Endothelial cell of umbilical vein (primary cell): ENCODE results near the gene DPYD. TPM values are rescaled to one million over a fixed set of nuclear protein-coding genes. Genes with fewer than 3 reads are reported as not detected.

Source experiments
- BruUV-seq: library from RNA; stranded (reverse); fragments of 400-500 nt; replicated peaks from 2 replicates; lab custom pipeline; 2021; lab: Mats Ljungman, UMichigan
- CTCF ChIA-PET: fragments of 300-600, 350-600 bp; sonication (Branson Sonifier 250); formaldehyde crosslinking; loops from one replicate; lab custom pipeline; 2021; ENCODE audit warnings: antibody characterized with exemption, inconsistent platforms; lab: Charles Lee
- POLR2A ChIA-PET: fragments of 300-600, 350-600 bp; sonication (Branson Sonifier 250); formaldehyde crosslinking; loops from one replicate; lab custom pipeline; 2021; ENCODE audit warnings: antibody characterized with exemption, inconsistent platforms; lab: Charles Lee
- DNase-seq: peaks from one replicate; pipeline ENCODE4 v3.0.0-alpha.2; 2011; ENCODE audit warnings: low read depth, low spot score
- FAIRE-seq: peaks from 2 replicates; lab custom pipeline; 2011; peaks lifted over from hg19 to GRCh38; lab: Jason Lieb, UNC
- H2AFZ ChIP-seq: 2 replicates; pipeline ENCODE4 v1.6.0; 2012; ENCODE audit warnings: low read depth, low read length, control low read depth, inconsistent platforms
- H3K27ac ChIP-seq: 2 replicates; pipeline ENCODE4 v1.5.1; 2011; ENCODE audit warnings: low read depth, mild to moderate bottlenecking, control low read depth, low read length, moderate library complexity; ENCODE audit not compliant: insufficient read depth
- H3K27me3 ChIP-seq, 2 experiments: 2 replicates each; pipeline versions ENCODE4 v1.6.0 to v1.6.1; 2011; ENCODE audit warnings: low read length in 2 of 2, mixed read lengths in 1 of 2; ENCODE audit not compliant: control insufficient read depth in 2 of 2, insufficient read depth in 2 of 2
- H3K36me3 ChIP-seq, 2 experiments: 2 replicates in 1 of 2; 3 replicates in 1 of 2; pipeline ENCODE4 v1.5.1; 2011; ENCODE audit warnings: low read length in 2 of 2, mild to moderate bottlenecking in 1 of 2, moderate library complexity in 1 of 2; ENCODE audit not compliant: control insufficient read depth in 2 of 2, insufficient read depth in 2 of 2; ENCODE audit errors: extremely low read depth in 1 of 2
- H3K4me1 ChIP-seq: 3 replicates; pipeline ENCODE4 v1.5.1; 2011; ENCODE audit warnings: mild to moderate bottlenecking, low read length; ENCODE audit not compliant: control insufficient read depth, insufficient read depth; ENCODE audit errors: extremely low read depth
- H3K4me2 ChIP-seq: 2 replicates; pipeline ENCODE4 v1.6.1; 2011; ENCODE audit warnings: low read length, control low read depth, mixed read lengths; ENCODE audit not compliant: insufficient read depth
- H3K4me3 ChIP-seq, 3 experiments: fragments of 200-600 bp in 1 of 3; sonication (generic), shearing (Covaris generic) in 1 of 3; replicated peaks in 1 of 3; 2 replicates each; pipeline ENCODE4 v1.5.1; 2011 to 2016; ENCODE audit warnings: control low read depth in 3 of 3, low read length in 3 of 3, mild to moderate bottlenecking in 2 of 3, inconsistent platforms in 1 of 3, low read depth in 1 of 3, moderate library complexity in 1 of 3; ENCODE audit not compliant: insufficient read depth in 1 of 3
- H3K79me2 ChIP-seq: 2 replicates; pipeline ENCODE4 v1.6.0; 2012; ENCODE audit warnings: low read length, inconsistent platforms; ENCODE audit not compliant: control insufficient read depth, insufficient read depth
- H3K9ac ChIP-seq: replicated peaks from 2 replicates; pipeline ENCODE3; 2011; ENCODE audit warnings: low read length, control low read depth; ENCODE audit not compliant: insufficient read depth; ENCODE audit errors: extremely low read depth
- H3K9me1 ChIP-seq: replicated peaks from 3 replicates; pipeline ENCODE4 v1.6.0; 2011; ENCODE audit warnings: mild to moderate bottlenecking, low read length; ENCODE audit not compliant: control insufficient read depth, insufficient read depth; ENCODE audit errors: extremely low read depth
- H3K9me3 ChIP-seq: replicated peaks from 2 replicates; pipeline ENCODE4 v1.5.1; 2012; ENCODE audit warnings: low read length, inconsistent platforms; ENCODE audit not compliant: control insufficient read depth, insufficient read depth
- H4K20me1 ChIP-seq: replicated peaks from 2 replicates; pipeline ENCODE3; 2011; ENCODE audit warnings: mild to moderate bottlenecking, low read length; ENCODE audit not compliant: control insufficient read depth, insufficient read depth; ENCODE audit errors: extremely low read depth
- CTCF ChIP-seq, 2 donors: IDR thresholded peaks; 1 replicate in 1 of 2; 2 replicates in 1 of 2; pipeline ENCODE4 v1.5.1; 2011; ENCODE audit warnings: low read length in 2 of 2, mild to moderate bottlenecking in 2 of 2, moderate library complexity in 2 of 2, control low read depth in 1 of 2, inconsistent platforms in 1 of 2, low read depth in 1 of 2; ENCODE audit not compliant: insufficient read depth in 1 of 2; ENCODE audit errors: extremely low read depth in 1 of 2
- EZH2 ChIP-seq: IDR thresholded peaks from 2 replicates; pipeline ENCODE4 v1.6.1; 2012; ENCODE audit warnings: borderline replicate concordance, low read depth, mild to moderate bottlenecking, moderate library complexity, low read length, inconsistent platforms; ENCODE audit not compliant: severe bottlenecking
- FOS ChIP-seq: IDR thresholded peaks from 2 replicates; pipeline ENCODE4 v1.6.1; 2011; ENCODE audit warnings: mild to moderate bottlenecking, low read length, moderate library complexity, borderline replicate concordance; ENCODE audit not compliant: insufficient read depth
- GATA2 ChIP-seq: IDR thresholded peaks from 2 replicates; pipeline ENCODE4 v1.7.0; 2011; ENCODE audit warnings: low read depth, mild to moderate bottlenecking, moderate library complexity, mixed read lengths, low read length; ENCODE audit not compliant: insufficient read length, insufficient read depth
- JUN ChIP-seq: IDR thresholded peaks from 2 replicates; pipeline ENCODE4 v1.6.1; 2011; ENCODE audit warnings: borderline replicate concordance, low read depth; ENCODE audit not compliant: insufficient read length, insufficient read depth
- MYC ChIP-seq: IDR thresholded peaks from one replicate; pipeline ENCODE4 v1.6.1; 2011; ENCODE audit warnings: mild to moderate bottlenecking, low read depth, low read length
- POLR2A ChIP-seq: IDR thresholded peaks from 2 replicates; pipeline ENCODE4 v1.6.1; 2012; ENCODE audit warnings: low read depth, mild to moderate bottlenecking, control low read depth, low read length
- POLR2AphosphoS5 ChIP-seq: IDR thresholded peaks from 2 replicates; pipeline ENCODE4 v1.6.1; 2012; ENCODE audit warnings: low read depth, mild to moderate bottlenecking, control low read depth, low read length, moderate library complexity; ENCODE audit not compliant: insufficient read depth
- dilution Hi-C: fragments of 300-500 bp; cut with MboI; formaldehyde crosslinking; loops from one replicate; pipeline ENCODE4 v1.15.0; 2019; ENCODE audit warnings: low sequenced_read_pairs; ENCODE audit not compliant: extremely low pct_ligation_motif_present
- intact Hi-C: fragments of 100-400 bp; cut with micrococcal nuclease; formaldehyde crosslinking; loops from one replicate; pipeline ENCODE4 v1.10.0; 2022
- polyA plus RNA-seq, 4 experiments: library from polyadenylated mRNA; depleted of rRNA in 3 of 4; stranded (reverse) in 3 of 4; unstranded in 1 of 4; fragments of >200 nt; gene quantifications; 2 replicates each; pipeline versions ENCODE4 v1.2.1 to v1.2.3, GENCODE V29; 2011 to 2012; ENCODE audit warnings: missing spikeins in 1 of 4
- total RNA-seq: library from RNA; stranded (reverse); gene quantifications from 2 replicates; pipeline ENCODE4 v1.2.3, GENCODE V29; 2021
- TF ChIP-seq, protein P1 (sequence below): IDR thresholded peaks from 2 replicates; pipeline ENCODE4 v1.6.1; 2011; ENCODE audit not compliant: insufficient read depth, insufficient read length

Gene DPYD
- total and polyA plus RNA-seq, 2 donors (not counting 3 experiments of a cell fraction or from before 2014, with no cell fraction given), result 4.6 to 15.1 TPM

- H3K27me3 ChIP-seq, result no peaks in the 10 kb centered on the region
- TF ChIP-seq EZH2 (no peak), GATA2 (no peak), FOS (no peak), POLR2A (no peak), CTCF (IDR thresholded peaks at IDR 0.05; ENCODE audit: extremely low read depth in 1 of 2, insufficient read depth in 1 of 2, low read depth in 1 of 2, low read length in 2 of 2) (no peak), POLR2AphosphoS5 (no peak), JUN (no peak), MYC (no peak)
- TF ChIP-seq, protein P1, sequence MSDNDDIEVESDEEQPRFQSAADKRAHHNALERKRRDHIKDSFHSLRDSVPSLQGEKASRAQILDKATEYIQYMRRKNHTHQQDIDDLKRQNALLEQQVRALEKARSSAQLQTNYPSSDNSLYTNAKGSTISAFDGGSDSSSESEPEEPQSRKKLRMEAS, result no peak
- FAIRE-seq (no peak), DNase-seq (no peak)
- dilution Hi-C loops, result no loop called here
- H3K9me1 ChIP-seq, result no peaks in the 10 kb centered on the region
- POLR2A ChIA-PET, result no interaction called here
- H4K20me1 ChIP-seq, result no peaks in the 10 kb centered on the region
- no peak overlapping the region for H3K4me2 ChIP-seq
- H3K4me3 ChIP-seq, result no peak overlapping the region
- H3K9me3 ChIP-seq, result no peaks in the 10 kb centered on the region
- peaks cover 12% of the 10 kb centered on the region for H3K4me1 ChIP-seq
- no TSS peak for BruUV-seq
- H3K9ac ChIP-seq, result no peak overlapping the region
- CTCF ChIA-PET, result interaction anchor here (1.3 to 1.4 kb wide), 2 partner anchors 169 to 366 kb away, joined by 3 read pairs; no protein-coding TSS in a partner anchor
- no peaks in the 10 kb centered on the region for H3K79me2 ChIP-seq
- H3K27ac ChIP-seq, result no peak overlapping the region
- H2AFZ ChIP-seq, result no peak overlapping the region
- intact Hi-C loops, result no loop called here
- no peaks in the 10 kb centered on the region for H3K36me3 ChIP-seq
These were observed 310.7 kb downstream of the DPYD start for GRCh38 chr1:97610102-97610501.
